Measurements from ENCODE around the gene ZBED2.

The ZBED2 gene

DNA sequence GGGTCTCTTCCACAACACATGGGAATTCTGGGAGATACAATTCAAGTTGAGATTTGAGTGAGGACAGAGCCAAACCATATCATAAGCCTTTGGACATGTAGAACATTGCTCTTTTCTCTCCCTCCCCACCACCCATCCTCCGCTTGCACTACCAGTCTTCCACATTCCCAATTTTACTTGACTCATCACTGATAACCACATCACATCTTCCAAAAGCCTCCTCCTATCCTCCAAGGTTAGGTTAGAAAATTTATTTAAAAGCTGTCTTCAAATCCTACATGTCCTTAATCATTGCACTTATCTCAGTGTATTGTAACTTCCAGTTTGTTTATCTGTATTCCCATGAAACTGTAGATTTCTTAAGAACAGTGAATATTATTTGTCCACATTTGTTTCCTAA is 10.4 kb downstream of the ZBED2 start (continued):
- TF ChIP-seq BCL11A (tag by site-specific recombination; IDR thresholded peaks at IDR 0.05; ENCODE audit: low read depth) = no peak
- no peak for TF ChIP-seq YY2 (tag by site-specific recombination; IDR thresholded peaks at IDR 0.05)

DNA sequence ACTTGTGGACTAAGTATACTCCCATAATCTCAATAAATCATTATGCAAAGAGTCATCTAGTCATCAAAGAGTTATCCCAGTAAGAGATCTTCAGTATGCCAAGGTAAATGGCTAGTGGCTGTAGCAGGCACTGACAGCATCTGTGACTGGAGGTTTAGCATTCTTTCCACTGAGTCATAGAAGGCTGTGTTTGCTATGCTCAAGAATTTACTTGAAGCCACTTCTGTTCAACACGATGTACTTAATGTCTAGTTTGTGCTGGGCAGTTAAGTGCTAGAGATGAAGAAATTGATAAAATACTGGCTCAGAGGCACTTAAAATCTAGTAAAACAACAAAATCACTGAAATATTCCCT is 13.0 kb downstream of the ZBED2 start:
- Histone ChIP-seq H3K4me3 (ENCODE audit: low read depth, low read length) (no peak overlapping the region), H3K36me3 (ENCODE audit: control insufficient read depth in 2 of 2, insufficient read depth in 1 of 2, low read length in 2 of 2) (no peaks in the 10 kb centered on the region), H3K27ac (ENCODE audit: extremely low read depth, low read depth, low read length) (no peak overlapping the region), H3K9me3 (ENCODE audit: control insufficient read depth, insufficient read depth, low read depth, low read length) (no peaks in the 10 kb centered on the region), H3K4me1 (ENCODE audit: control insufficient read depth, insufficient read depth, low read length) (no peaks in the 10 kb centered on the region)
- CTCF ChIA-PET = no interaction called here
- TF ChIP-seq, protein P1, sequence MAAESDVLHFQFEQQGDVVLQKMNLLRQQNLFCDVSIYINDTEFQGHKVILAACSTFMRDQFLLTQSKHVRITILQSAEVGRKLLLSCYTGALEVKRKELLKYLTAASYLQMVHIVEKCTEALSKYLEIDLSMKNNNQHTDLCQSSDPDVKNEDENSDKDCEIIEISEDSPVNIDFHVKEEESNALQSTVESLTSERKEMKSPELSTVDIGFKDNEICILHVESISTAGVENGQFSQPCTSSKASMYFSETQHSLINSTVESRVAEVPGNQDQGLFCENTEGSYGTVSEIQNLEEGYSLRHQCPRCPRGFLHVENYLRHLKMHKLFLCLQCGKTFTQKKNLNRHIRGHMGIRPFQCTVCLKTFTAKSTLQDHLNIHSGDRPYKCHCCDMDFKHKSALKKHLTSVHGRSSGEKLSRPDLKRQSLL (tag by site-specific recombination; IDR thresholded peaks at IDR 0.05) = no peak
- no peak for TF ChIP-seq ZNF2 (tag by site-specific recombination; IDR thresholded peaks at IDR 0.05)
- POLR2A ChIA-PET = no interaction called here

DNA sequence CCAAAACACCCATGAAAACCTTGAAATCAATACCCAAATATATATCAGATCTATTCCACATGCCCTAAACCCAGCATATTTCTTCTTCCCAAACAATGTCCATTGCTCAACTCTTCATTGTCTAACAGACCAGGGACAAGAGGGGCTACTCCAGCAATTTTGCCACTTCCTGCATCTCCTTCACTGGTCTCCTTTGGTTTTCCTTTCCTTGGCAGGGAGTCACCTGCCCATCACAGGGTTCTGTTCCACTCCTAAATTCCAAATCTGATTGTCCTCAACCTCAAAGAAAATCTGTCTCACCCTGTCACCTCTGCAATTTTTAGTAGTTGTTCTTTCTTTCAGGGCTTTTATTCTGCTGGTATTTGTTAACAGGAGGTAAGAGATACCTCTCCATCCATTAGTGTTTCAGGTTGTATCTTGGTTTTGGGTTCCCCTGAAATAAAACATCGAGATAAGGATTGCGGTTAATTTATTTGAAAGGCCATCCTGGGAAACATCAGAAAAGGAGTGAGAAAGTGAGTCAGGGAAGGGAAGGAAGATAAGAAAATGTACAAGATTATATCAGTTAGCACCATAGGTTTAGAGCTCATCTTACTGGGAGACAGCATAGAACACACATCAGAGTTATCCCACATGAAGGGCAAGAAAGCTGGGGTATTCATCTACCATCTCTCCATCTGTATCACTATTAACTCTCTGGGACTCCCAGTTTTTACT is 13.6 kb downstream of the ZBED2 start:
- no peaks in the 10 kb centered on the region for H3K4me1 ChIP-seq (ENCODE audit: control insufficient read depth, insufficient read depth, low read length)
- H3K36me3 ChIP-seq (ENCODE audit: control insufficient read depth in 2 of 2, insufficient read depth in 1 of 2, low read length in 2 of 2) = no peaks in the 10 kb centered on the region
- ChIA-PET CTCF (no interaction called here), POLR2A (no interaction called here)
- no peak overlapping the region for H3K27ac ChIP-seq (ENCODE audit: extremely low read depth, low read depth, low read length)
- no peaks in the 10 kb centered on the region for H3K9me3 ChIP-seq (ENCODE audit: control insufficient read depth, insufficient read depth, low read depth, low read length)
- no peak for TF ChIP-seq ZNF560 (tag by site-specific recombination; IDR thresholded peaks at IDR 0.05; ENCODE audit: borderline replicate concordance)
- no peak for TF ChIP-seq ZFP41 (tag by site-specific recombination; IDR thresholded peaks at IDR 0.05; ENCODE audit: borderline replicate concordance)
- no peak for TF ChIP-seq PRDM1 (tag by site-specific recombination; IDR thresholded peaks at IDR 0.05)
- no peak for TF ChIP-seq ZBTB21 (tag by site-specific recombination; IDR thresholded peaks at IDR 0.05)
- no peak for TF ChIP-seq ZNF292 (tag by site-specific recombination; IDR thresholded peaks at IDR 0.05; ENCODE audit: borderline replicate concordance, low read depth)
- TF ChIP-seq ZNF626 (tag by site-specific recombination; IDR thresholded peaks at IDR 0.05) = no peak
- TF ChIP-seq, protein P2, sequence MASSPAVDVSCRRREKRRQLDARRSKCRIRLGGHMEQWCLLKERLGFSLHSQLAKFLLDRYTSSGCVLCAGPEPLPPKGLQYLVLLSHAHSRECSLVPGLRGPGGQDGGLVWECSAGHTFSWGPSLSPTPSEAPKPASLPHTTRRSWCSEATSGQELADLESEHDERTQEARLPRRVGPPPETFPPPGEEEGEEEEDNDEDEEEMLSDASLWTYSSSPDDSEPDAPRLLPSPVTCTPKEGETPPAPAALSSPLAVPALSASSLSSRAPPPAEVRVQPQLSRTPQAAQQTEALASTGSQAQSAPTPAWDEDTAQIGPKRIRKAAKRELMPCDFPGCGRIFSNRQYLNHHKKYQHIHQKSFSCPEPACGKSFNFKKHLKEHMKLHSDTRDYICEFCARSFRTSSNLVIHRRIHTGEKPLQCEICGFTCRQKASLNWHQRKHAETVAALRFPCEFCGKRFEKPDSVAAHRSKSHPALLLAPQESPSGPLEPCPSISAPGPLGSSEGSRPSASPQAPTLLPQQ (tag by site-specific recombination; IDR thresholded peaks at IDR 0.05) = no peak
- no peak for TF ChIP-seq MEIS1 (CRISPR knock-in tag; IDR thresholded peaks at IDR 0.05; ENCODE audit: borderline replicate concordance)
- no peak for TF ChIP-seq ZNF76 (tag by site-specific recombination; IDR thresholded peaks at IDR 0.05; ENCODE audit: borderline replicate concordance, low read depth)
- H3K4me3 ChIP-seq (ENCODE audit: low read depth, low read length) = no peak overlapping the region

DNA sequence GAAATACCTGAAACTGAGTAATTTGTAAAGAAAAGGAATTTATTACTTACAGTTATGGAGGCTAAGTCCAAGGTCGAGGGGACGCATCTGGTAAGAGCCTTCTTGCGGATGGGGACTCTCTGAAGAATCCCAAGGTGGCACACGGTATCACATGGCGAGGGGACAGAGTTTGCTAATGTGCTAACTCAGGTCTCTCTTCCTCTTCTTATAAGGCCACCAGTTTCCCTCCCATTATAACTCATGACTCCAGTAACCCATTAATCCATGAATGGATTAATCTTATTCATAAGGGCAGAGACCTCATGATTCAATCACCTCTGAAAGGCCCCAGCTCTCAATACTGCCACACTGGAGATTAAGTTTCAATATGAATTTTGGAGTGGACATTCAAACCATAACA is 15.7 kb downstream of the ZBED2 start:
- Histone ChIP-seq H3K36me3 (ENCODE audit: control insufficient read depth in 2 of 2, insufficient read depth in 1 of 2, low read length in 2 of 2) (no peaks in the 10 kb centered on the region), H3K9me3 (ENCODE audit: control insufficient read depth, insufficient read depth, low read depth, low read length) (no peaks in the 10 kb centered on the region), H3K4me1 (ENCODE audit: control insufficient read depth, insufficient read depth, low read length) (no peaks in the 10 kb centered on the region), H3K27ac (ENCODE audit: extremely low read depth, low read depth, low read length) (no peak overlapping the region), H3K4me3 (ENCODE audit: low read depth, low read length) (no peak overlapping the region)
- POLR2A ChIA-PET = no interaction called here
- CTCF ChIA-PET = interaction anchor here (0.6 to 2.3 kb wide), 2 partner anchors 74 to 112 kb away, joined by 3 to 10 read pairs; no protein-coding TSS in a partner anchor
- no peak for TF ChIP-seq ZXDB (tag by site-specific recombination; IDR thresholded peaks at IDR 0.05)
- TF ChIP-seq, protein P3, sequence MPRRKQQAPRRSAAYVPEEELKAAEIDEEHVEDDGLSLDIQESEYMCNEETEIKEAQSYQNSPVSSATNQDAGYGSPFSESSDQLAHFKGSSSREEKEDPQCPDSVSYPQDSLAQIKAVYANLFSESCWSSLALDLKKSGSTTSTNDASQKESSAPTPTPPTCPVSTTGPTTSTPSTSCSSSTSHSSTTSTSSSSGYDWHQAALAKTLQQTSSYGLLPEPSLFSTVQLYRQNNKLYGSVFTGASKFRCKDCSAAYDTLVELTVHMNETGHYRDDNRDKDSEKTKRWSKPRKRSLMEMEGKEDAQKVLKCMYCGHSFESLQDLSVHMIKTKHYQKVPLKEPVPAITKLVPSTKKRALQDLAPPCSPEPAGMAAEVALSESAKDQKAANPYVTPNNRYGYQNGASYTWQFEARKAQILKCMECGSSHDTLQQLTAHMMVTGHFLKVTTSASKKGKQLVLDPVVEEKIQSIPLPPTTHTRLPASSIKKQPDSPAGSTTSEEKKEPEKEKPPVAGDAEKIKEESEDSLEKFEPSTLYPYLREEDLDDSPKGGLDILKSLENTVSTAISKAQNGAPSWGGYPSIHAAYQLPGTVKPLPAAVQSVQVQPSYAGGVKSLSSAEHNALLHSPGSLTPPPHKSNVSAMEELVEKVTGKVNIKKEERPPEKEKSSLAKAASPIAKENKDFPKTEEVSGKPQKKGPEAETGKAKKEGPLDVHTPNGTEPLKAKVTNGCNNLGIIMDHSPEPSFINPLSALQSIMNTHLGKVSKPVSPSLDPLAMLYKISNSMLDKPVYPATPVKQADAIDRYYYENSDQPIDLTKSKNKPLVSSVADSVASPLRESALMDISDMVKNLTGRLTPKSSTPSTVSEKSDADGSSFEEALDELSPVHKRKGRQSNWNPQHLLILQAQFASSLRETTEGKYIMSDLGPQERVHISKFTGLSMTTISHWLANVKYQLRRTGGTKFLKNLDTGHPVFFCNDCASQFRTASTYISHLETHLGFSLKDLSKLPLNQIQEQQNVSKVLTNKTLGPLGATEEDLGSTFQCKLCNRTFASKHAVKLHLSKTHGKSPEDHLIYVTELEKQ (tag by site-specific recombination; IDR thresholded peaks at IDR 0.05; ENCODE audit: borderline replicate concordance) = no peak
- no peak for TF ChIP-seq IKZF3 (tag by site-specific recombination; IDR thresholded peaks at IDR 0.05)
- no peak for TF ChIP-seq ZNF16 (tag by site-specific recombination; IDR thresholded peaks at IDR 0.05; ENCODE audit: low read depth)
- no peak for TF ChIP-seq SALL2 (tag by site-specific recombination; IDR thresholded peaks at IDR 0.05; ENCODE audit: borderline replicate concordance)
- TF ChIP-seq, protein P4, sequence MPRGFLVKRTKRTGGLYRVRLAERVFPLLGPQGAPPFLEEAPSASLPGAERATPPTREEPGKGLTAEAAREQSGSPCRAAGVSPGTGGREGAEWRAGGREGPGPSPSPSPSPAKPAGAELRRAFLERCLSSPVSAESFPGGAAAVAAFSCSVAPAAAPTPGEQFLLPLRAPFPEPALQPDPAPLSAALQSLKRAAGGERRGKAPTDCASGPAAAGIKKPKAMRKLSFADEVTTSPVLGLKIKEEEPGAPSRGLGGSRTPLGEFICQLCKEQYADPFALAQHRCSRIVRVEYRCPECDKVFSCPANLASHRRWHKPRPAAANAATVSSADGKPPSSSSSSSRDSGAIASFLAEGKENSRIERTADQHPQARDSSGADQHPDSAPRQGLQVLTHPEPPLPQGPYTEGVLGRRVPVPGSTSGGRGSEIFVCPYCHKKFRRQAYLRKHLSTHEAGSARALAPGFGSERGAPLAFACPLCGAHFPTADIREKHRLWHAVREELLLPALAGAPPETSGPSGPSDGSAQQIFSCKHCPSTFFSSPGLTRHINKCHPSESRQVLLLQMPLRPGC (tag by site-specific recombination; IDR thresholded peaks at IDR 0.05) = no peak
- no peak for TF ChIP-seq GLI2 (tag by site-specific recombination; IDR thresholded peaks at IDR 0.05; ENCODE audit: borderline replicate concordance, low read depth)
- TF ChIP-seq ZNF391 (tag by site-specific recombination; IDR thresholded peaks at IDR 0.05; ENCODE audit: borderline replicate concordance, low read depth) = no peak
- no peak for TF ChIP-seq ZNF132 (tag by site-specific recombination; IDR thresholded peaks at IDR 0.05; ENCODE audit: borderline replicate concordance)
- TF ChIP-seq ZNF670 (tag by site-specific recombination; IDR thresholded peaks at IDR 0.05; ENCODE audit: low read depth) = no peak
